GM23248 (cell line): Measurements from ENCODE around the gene TBL1Y.
"Not testable (repeated sequence)": the region's sequence is repeated elsewhere in the genome, so short reads cannot be mapped to it uniquely, and the experiment has no call there.

ENCODE experiments used
- EZH2 ChIP-seq: fragments of 200-600 bp; sonication (generic); IDR thresholded peaks from 2 replicates; pipeline ENCODE4 v1.6.1; 2018; ENCODE audit warnings: antibody characterized with exemption, mild to moderate bottlenecking; ENCODE audit not compliant: insufficient read depth, poor library complexity, severe bottlenecking
- EZH2phosphoT487 ChIP-seq: fragments of 200-600 bp; sonication (generic); IDR thresholded peaks from 2 replicates; pipeline ENCODE4 v1.6.1; 2018; ENCODE audit warnings: antibody characterized with exemption, moderate library complexity, mild to moderate bottlenecking, low read depth; ENCODE audit not compliant: insufficient read depth

GRCh38 chrY:7080548-7080947, 170.1 kb downstream of the TBL1Y start:
- not testable (repeated sequence) for TF ChIP-seq EZH2, EZH2phosphoT487
